ENCODE data around the gene ADGRA1. TPM values are rescaled to one million over a fixed set of nuclear protein-coding genes. Genes with fewer than 3 reads are reported as not detected.

Gene ADGRA1
- polyA plus RNA-seq, 3 donors = not detected

DNA sequence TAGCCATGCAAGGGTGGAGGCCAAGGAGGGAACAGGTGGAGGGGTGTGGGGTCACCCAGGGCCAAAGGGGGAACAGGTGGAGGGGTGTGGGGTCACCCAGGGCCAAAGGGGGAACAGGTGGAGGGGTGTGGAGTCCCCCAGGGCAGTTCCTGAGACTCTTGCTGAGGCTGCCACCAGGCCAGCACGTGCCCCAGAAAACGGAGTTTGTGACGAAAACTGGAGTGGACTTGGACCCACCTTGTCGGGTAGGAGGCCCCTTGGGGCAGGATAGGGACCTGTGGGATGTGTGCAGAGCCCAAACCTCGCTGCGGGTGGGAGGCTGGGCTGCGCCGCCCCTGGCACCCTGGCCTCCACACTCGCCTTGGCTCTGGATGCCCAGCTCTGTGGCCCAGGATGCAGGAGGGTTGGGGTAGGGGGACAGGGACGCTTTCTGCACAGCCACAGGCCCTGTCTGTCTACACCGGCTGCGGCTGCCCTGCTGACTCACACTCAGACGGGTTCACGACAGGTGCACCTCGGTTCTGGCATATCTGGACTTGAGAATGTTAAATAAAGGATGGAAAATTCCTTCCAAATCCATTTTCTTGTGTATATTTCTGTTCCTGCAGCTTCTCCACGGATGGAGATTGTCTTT lies 562 bp upstream of the ADGRA1 start:
- Mint-ChIP-seq H3K36me3 (no peaks in the 10 kb centered on the region), H3K4me1 (no peaks in the 10 kb centered on the region), H3K9me3 (peaks cover 0 to 2% (median 0%) of the 10 kb centered on the region in 7 donors), H3K4me3 (peak overlapping the region; percentile 31 to 80), H3K27ac (no peak overlapping the region), H3K27me3 (ENCODE audit: low read depth in 3 of 3) (peaks cover 32 to 59% (median 36%) of the 10 kb centered on the region in 3 donors)
- no peaks in the 10 kb centered on the region for H4K20me1 ChIP-seq (ENCODE audit: insufficient read depth, low read length)
- no peak overlapping the region for H3K4me2 ChIP-seq (replicated peaks; ENCODE audit: extremely low read depth, low read length, poor library complexity, severe bottlenecking)
- H3K27ac ChIP-seq (ENCODE audit: low read depth in 1 of 2, low read length in 2 of 2) = no peak overlapping the region
- intact Hi-C loops (cut with micrococcal nuclease) = no loop called here
- no peak for DNase-seq
- H3K9me3 ChIP-seq (replicated peaks in 1 of 2; ENCODE audit: control insufficient read depth in 1 of 2, insufficient read depth in 1 of 2, low read length in 2 of 2) = no peaks in the 10 kb centered on the region
- no peak overlapping the region for H3K9ac ChIP-seq (ENCODE audit: insufficient read depth, low read length, poor library complexity, severe bottlenecking)
- H3K79me2 ChIP-seq (ENCODE audit: insufficient read depth, low read length) = no peaks in the 10 kb centered on the region
- no peak overlapping the region for H3K4me3 ChIP-seq (replicated peaks in 1 of 3; ENCODE audit: low read depth in 2 of 3, low read length in 3 of 3)
- WGBS (ENCODE audit: insufficient coverage) = 48% methylated on average over 15 of the region's 16 CpGs
- H2AFZ ChIP-seq (ENCODE audit: insufficient read depth, low read depth, low read length, poor library complexity, severe bottlenecking) = no peak overlapping the region
- TF ChIP-seq, protein P1, sequence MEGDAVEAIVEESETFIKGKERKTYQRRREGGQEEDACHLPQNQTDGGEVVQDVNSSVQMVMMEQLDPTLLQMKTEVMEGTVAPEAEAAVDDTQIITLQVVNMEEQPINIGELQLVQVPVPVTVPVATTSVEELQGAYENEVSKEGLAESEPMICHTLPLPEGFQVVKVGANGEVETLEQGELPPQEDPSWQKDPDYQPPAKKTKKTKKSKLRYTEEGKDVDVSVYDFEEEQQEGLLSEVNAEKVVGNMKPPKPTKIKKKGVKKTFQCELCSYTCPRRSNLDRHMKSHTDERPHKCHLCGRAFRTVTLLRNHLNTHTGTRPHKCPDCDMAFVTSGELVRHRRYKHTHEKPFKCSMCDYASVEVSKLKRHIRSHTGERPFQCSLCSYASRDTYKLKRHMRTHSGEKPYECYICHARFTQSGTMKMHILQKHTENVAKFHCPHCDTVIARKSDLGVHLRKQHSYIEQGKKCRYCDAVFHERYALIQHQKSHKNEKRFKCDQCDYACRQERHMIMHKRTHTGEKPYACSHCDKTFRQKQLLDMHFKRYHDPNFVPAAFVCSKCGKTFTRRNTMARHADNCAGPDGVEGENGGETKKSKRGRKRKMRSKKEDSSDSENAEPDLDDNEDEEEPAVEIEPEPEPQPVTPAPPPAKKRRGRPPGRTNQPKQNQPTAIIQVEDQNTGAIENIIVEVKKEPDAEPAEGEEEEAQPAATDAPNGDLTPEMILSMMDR (IDR thresholded peaks at IDR 0.05) = no peak
- H3K36me3 ChIP-seq (replicated peaks in 1 of 2; ENCODE audit: control insufficient read depth in 1 of 2, insufficient read depth in 2 of 2, low read length in 2 of 2) = no peaks in the 10 kb centered on the region
- H3K27me3 ChIP-seq (ENCODE audit: control insufficient read depth in 2 of 2, insufficient read depth in 2 of 2, low read length in 2 of 2) = peaks cover 2 to 29% of the 10 kb centered on the region in 2 donors
- H3K4me1 ChIP-seq (ENCODE audit: control insufficient read depth in 1 of 2, insufficient read depth in 2 of 2, low read length in 2 of 2) = no peaks in the 10 kb centered on the region

DNA sequence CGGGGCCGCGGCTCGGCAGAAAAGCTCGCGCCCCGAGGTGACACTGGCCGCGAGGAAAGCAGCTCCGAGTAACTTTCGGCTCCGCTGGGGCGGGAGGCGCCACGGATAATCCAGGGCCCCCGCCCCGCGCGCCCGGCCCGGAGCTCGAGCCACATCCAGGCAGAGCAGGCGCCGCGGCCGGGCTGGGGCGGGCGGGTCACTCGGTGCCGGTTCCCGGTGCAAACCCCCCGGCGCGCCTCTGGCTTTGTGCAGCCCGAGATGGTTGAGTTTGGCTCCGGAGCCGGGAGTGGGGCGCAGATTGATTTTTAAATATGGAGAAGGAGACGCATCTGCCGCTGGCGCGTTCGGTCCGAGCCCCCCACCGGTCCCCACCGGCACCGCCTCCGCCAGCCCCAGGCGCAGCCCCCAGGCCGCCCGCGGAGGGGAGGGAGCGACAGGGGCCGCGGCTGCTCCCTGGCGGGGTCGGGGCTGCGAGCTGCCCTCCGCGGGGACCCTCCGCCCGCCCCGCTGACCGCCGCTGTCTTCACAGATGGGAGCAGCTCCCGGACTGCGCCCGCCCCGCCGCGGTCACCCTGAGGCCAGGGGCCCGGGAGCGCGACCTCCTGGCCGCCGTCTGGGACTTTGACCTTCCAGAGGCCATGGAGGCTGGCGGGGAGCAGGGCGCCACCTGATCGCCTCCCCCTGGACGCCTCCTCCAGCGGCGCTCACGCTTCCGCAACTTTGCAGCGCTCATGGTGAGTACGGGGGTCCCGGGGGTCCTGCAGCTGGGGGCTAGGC lies 643 bp downstream of the ADGRA1 start:
- peaks cover 0 to 2% (median 0%) of the 10 kb centered on the region in 7 donors for H3K9me3 Mint-ChIP-seq
- H3K4me1 Mint-ChIP-seq = no peaks in the 10 kb centered on the region
- no peak overlapping the region for H2AFZ ChIP-seq (ENCODE audit: insufficient read depth, low read depth, low read length, poor library complexity, severe bottlenecking)
- DNase-seq = no peak
- no peaks in the 10 kb centered on the region for H3K36me3 ChIP-seq (replicated peaks in 1 of 2; ENCODE audit: control insufficient read depth in 1 of 2, insufficient read depth in 2 of 2, low read length in 2 of 2)
- no peak overlapping the region for H3K4me2 ChIP-seq (replicated peaks; ENCODE audit: extremely low read depth, low read length, poor library complexity, severe bottlenecking)
- H3K27ac ChIP-seq (ENCODE audit: low read depth in 1 of 2, low read length in 2 of 2) = no peak overlapping the region
- H3K27me3 Mint-ChIP-seq (ENCODE audit: low read depth in 3 of 3) = peaks cover 33 to 56% (median 36%) of the 10 kb centered on the region in 3 donors
- H3K36me3 Mint-ChIP-seq = no peaks in the 10 kb centered on the region
- no peak overlapping the region for H3K9ac ChIP-seq (ENCODE audit: insufficient read depth, low read length, poor library complexity, severe bottlenecking)
- 3% methylated on average over 80 of the region's 87 CpGs for WGBS (ENCODE audit: insufficient coverage)
- no peak overlapping the region for H3K27ac Mint-ChIP-seq
- intact Hi-C loops (cut with micrococcal nuclease) = no loop called here
- no peaks in the 10 kb centered on the region for H3K4me1 ChIP-seq (ENCODE audit: control insufficient read depth in 1 of 2, insufficient read depth in 2 of 2, low read length in 2 of 2)
- no peaks in the 10 kb centered on the region for H3K79me2 ChIP-seq (ENCODE audit: insufficient read depth, low read length)
- H4K20me1 ChIP-seq (ENCODE audit: insufficient read depth, low read length) = no peaks in the 10 kb centered on the region
- H3K9me3 ChIP-seq (replicated peaks in 1 of 2; ENCODE audit: control insufficient read depth in 1 of 2, insufficient read depth in 1 of 2, low read length in 2 of 2) = no peaks in the 10 kb centered on the region
- TF ChIP-seq, protein P1 (IDR thresholded peaks at IDR 0.05) = no peak
- peaks cover 2 to 29% of the 10 kb centered on the region in 2 donors for H3K27me3 ChIP-seq (ENCODE audit: control insufficient read depth in 2 of 2, insufficient read depth in 2 of 2, low read length in 2 of 2)
- peak overlapping the region in 1 of 2 donors; percentile 60 for H3K4me3 Mint-ChIP-seq
- H3K4me3 ChIP-seq (replicated peaks in 1 of 3; ENCODE audit: low read depth in 2 of 3, low read length in 3 of 3) = no peak overlapping the region

All from CD14-positive monocyte (primary cell).